GM21717 (cell line): ENCODE results near the gene ANKRD17.
"Not testable (repeated sequence)": the region's sequence is repeated elsewhere in the genome, so short reads cannot be mapped to it uniquely, and the experiment has no call there.

ENCODE experiments used
- ATAC-seq: cut with Tn5 transposase; IDR thresholded peaks from one replicate; pipeline ENCODE4 v1.9.1; 2021; ENCODE audit warnings: mild to moderate bottlenecking, moderate library complexity; ENCODE audit not compliant: unreplicated experiment

Gene ANKRD17, protein sequence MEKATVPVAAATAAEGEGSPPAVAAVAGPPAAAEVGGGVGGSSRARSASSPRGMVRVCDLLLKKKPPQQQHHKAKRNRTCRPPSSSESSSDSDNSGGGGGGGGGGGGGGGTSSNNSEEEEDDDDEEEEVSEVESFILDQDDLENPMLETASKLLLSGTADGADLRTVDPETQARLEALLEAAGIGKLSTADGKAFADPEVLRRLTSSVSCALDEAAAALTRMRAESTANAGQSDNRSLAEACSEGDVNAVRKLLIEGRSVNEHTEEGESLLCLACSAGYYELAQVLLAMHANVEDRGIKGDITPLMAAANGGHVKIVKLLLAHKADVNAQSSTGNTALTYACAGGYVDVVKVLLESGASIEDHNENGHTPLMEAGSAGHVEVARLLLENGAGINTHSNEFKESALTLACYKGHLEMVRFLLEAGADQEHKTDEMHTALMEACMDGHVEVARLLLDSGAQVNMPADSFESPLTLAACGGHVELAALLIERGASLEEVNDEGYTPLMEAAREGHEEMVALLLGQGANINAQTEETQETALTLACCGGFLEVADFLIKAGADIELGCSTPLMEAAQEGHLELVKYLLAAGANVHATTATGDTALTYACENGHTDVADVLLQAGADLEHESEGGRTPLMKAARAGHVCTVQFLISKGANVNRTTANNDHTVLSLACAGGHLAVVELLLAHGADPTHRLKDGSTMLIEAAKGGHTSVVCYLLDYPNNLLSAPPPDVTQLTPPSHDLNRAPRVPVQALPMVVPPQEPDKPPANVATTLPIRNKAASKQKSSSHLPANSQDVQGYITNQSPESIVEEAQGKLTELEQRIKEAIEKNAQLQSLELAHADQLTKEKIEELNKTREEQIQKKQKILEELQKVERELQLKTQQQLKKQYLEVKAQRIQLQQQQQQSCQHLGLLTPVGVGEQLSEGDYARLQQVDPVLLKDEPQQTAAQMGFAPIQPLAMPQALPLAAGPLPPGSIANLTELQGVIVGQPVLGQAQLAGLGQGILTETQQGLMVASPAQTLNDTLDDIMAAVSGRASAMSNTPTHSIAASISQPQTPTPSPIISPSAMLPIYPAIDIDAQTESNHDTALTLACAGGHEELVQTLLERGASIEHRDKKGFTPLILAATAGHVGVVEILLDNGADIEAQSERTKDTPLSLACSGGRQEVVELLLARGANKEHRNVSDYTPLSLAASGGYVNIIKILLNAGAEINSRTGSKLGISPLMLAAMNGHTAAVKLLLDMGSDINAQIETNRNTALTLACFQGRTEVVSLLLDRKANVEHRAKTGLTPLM (N-terminal part only)

DNA sequence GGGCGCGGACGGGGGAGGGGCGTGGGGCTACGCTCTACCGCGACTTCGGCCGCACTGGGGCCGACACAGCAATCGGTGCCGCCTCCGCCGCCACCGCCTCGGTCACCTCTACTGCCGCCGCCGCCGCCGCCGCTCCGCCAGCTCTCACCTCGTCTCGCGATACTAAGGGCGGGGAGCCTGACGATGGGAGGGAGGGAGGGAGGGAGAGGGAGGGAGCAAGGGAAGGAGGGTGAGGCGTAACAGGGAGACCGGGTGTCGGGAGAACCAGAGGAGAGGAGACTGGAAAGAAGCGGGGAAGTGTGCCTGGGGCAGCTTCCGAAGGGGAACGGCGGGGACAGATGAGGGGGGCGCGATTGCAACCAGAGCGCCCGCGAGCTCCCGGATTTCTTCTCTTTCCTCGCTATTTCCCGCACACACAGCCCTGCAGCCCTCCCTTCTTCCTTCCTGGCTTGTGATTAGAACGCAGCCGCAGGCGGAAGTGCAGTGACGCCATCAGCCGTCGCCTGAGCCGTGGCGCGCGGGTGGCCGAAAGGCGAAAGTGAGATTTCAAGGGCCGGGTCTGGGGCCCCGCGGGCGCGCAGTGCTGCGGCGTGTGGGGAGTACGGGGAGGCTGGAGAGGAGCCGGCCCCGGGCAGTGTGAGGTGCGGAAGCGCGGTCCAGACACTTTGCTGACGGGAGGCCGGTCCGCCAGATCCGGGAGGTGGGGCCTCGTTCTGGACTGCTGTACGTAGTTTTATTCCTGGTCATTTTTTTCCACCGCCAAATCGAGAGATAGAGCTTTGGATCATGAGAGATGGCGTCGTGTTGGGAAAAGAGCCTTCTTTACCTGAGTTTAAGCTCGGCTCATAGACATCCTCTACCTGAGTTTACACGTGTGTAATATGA, at the start of gene ANKRD17:
Gene ANKRD17 (minus strand): TSS at position 113 of the 885 bp plus-strand sequence. CDS start 130 bp downstream, outside the sequence.
- ATAC-seq: peak; percentile 81

DNA sequence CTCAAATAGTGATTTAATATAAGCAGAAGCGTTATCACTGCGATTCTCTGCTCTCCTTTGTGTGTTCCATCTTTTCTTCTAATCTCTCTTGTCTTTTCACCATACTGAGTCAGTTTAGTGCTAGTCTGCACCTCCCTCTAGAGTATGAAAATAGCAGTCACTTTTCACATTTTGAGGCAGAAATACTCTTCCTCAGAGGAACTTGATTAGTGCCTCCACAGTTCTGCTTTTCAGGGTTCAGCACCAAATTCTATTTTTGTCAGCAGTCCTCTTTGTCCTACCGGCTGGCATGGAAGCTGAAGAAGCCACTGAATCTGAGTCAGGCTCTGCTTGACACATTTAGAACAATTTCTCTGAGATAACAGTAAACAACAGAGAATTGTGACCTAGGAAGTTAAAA, 49.7 kb upstream of the ANKRD17 start:
- no peak for ATAC-seq

DNA sequence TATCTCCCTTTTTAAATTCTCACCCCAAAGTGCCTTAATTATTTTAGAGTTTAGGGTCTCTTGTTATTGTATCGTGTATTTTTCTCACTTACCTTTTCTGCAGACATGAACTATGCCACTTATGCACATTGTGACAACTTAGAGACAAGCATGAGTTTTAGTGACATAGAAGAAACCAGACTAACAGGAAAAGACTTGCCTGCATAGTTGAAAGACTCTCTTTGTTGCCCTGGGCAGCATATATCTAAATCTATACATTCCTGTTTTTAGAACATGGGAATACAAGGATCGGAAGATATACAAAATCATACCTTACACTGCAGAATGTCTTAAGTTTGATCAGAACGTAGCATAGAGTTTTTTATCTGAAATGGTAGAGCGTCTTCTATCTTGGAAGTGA, 45.1 kb upstream of the ANKRD17 start:
- no peak for ATAC-seq

DNA sequence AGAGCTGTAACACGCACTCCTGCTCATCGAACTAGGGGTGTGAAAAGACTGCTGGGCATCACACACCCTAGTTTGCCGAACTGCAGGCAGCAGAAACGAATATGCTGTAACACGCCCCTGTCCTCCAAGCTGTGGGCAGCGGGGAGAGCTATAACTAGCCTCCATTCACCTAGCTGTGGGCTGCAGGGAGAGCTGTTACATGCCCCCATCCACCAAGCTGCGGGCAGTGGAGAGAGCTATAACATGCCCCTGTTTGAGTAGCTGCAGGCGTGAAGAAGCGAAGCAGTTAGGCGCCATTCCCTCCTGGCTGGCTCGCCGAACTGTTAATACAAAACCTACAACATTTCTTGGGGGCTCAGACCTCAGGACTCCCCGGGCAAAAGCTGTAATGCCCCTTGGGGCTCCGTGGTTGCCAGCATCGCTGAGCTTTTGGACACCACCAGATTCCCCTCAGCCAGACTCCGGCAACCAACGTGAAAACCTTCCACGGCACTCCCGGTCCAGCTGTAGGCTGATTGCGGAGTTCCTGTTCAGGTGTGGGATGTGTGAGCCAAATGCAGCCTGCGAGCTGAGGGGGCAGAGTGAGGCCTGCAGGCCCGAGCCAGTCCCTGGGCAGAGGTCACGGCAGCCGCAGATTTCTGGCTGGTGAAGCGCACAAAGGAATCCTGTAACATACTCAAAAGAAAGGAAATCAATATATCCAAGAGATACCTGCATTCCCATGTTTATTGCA, 41.1 kb upstream of the ANKRD17 start:
- ATAC-seq: no peak

DNA sequence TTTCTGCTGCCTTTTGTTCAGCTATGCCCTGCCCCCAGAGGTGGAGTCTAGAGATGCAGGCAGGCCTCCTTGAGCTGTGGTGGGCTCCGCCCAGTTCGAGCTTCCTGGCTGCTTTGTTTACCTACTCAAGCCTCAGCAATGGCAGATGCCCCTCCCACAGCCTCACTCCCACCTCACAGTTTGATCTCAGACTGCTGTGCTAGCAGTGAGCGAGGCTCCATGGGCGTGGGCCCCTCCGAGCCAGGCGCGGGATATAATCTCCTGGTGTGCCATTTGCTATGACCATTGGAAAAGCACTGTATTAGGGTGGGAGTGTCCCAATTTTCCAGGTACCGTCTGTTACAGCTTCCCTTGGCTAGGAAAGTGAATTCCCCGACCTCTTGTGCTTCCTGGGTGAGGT, 34.1 kb upstream of the ANKRD17 start:
- not testable (repeated sequence) for ATAC-seq

DNA sequence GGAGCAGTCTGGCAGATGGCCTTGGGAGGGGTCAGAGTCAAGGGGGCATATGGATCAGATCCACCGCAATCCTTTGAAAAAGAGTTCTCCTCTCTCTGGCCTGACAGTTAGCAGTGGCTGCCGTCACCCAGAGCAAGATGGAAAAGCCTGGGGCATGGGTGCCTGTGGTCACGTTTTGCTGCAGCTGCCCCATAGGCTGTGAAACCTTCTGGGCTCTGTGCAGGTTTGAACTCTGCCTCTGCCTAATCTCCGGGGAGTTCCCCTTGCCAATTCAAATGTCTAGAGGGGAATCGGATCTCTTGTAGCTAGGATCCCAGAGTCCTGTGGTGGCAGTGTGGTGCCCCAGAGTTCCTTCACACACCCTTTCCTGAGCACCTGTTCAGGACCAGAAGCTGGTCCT, 23.4 kb upstream of the ANKRD17 start:
- no peak for ATAC-seq

DNA sequence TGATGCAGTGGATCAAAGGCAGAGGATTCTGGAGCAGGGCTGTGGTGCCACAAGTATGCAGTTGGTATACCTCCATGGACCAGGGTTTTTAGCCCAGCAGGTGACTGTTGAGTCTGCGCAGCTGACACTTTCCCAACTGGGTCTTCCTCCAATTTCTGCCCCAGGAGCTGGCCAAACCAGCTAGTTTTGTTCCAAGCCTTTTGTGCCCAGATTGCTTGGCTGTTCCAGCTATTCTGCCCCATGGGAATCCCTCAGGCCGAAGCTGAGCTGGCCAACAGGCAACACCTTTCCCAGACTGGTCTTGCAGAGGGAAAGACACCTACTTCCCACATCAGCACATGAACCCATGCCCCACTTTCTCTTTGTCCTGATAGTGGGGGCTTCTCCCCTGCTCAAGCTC, 22.8 kb upstream of the ANKRD17 start:
- ATAC-seq: no peak

DNA sequence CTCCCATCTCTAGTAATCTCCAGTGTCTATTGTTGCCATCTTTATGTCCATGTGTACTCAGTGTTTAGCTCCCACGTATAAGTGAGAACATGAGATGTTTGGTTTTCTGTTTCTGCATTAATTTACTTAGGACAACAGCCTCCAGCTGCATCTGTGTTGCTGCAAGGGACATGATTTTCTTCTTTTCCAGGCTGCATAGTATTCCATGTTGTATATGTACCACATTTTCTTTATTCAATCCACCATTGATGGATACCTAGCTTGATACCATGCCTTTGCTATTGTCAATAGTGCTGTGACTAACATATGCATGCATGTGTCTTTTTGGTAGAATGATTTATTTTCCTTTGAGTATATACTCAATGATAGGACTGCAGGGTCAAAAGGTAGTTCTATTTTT, 18.6 kb upstream of the ANKRD17 start:
- no peak for ATAC-seq

DNA sequence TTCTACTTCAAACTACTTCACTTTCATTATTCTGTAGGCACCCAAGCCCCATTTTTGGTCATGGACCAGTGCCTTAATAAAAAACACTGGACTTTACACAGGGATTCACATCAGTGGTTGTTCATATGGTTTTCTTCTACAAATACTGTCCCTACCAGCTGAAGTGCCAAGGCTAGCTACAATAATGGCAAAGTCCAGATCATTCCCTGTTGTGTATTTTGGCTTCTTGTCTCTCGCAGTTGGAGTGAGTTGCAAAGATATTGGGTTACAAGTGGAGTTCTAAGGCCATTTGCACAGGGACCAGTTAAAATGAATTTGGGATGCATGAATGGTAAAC, 16.7 kb upstream of the ANKRD17 start:
- no peak for ATAC-seq

DNA sequence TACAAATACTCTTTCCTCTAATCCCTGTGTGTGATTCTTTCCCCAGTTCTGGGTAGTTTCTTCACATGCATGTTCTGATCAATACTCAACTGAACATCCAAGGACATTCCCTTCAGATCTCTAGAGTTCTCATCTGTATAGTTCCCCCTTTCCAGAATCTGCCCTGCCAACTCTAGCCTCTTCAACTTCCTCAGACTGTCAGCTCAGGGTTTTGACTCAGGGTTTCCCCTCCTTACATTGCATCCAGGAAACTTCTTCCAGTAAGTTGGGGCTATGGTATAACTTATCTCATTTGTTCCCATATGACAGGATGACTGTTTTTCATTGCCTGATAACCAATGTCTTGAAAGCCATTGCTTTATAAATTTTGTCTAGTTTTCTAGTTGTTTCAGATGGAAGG, 14.2 kb upstream of the ANKRD17 start:
- no peak for ATAC-seq

DNA sequence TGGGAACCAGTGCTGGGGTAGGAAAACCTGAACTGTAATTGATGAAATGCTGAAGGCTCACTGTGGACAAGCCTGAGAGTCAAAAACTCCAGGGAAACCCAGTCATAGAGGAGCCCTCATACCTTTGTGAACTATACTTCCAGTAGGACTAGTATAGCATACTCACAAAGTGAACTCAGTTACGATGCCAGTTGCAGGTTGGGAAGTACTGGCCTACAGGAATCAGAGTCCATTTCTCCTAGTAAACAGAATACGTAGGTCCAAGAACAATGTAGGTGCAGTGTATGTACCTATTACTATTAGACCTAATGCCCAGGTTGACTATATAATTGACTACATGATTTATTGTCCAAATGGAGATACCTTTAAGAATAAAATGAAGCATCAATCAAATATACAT, 8.5 kb upstream of the ANKRD17 start:
- no peak for ATAC-seq

DNA sequence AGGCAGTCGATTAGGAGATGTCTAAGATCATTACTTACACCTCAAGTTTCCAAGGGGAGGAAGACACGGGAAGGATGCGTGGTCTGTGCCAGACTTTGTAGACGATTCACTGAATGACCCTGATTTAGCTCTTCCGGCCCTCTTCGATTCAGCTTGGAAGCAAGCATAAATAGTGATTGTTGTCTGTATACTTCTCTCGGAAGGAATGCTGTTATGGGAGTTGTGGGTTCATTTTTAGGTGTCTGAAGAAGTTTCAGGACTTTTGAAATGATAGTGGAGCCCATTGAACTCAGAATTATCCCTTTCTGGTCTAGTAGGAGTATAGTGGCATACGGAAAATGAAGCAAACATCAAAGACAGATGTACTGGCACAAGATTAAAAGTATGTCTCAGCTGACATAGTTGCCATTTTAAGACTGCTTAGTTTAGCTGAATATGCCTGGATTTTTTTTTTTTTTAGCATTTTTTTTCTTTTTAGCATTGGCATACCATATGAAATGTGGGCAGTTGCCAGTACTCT, 1.0 kb upstream of the ANKRD17 start:
- ATAC-seq: peak; percentile 6

DNA sequence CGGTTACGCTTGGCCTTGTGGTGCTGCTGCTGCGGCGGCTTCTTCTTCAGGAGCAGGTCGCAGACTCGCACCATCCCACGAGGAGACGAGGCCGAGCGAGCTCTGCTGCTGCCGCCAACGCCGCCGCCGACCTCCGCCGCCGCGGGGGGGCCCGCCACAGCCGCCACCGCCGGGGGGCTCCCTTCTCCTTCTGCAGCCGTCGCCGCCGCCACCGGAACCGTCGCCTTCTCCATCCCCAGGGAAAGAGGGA, 237 bp downstream of the ANKRD17 start:
- peak; percentile 38 for ATAC-seq

DNA sequence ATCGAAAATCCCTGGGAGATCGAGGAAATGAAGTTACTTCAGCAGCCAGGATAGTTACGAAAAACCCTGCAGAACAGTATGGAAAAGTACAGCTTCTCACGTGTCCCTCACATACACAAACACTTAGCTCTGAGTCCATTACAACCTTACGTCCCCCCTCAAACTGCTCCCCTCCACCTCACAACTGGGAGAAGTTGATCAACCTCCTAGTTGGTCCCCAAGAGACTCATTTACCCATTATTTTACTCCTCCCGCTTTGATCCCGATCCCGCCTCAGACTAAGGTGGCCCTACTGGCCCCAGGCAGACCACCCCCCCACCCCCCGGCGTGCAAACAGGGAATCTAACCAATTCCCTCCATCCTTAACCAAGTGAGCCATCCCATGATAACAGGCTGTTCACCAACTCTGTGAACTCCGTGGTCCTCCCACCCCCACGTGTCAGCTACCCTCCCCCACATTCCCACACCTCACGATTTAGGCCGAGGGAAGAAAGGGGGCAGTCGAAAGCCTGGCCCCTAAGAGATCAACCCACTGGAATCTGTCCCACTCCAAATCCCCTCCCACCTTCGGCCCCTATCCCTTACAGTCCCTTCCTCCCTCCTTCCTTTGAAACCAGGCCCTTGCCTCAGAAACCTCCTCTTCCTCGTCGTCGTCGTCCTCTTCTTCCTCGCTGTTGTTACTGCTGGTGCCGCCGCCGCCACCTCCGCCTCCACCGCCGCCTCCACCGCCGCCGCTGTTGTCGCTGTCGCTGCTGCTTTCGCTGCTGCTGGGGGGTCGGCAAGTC, 755 bp downstream of the ANKRD17 start:
- peak; percentile 14 for ATAC-seq

DNA sequence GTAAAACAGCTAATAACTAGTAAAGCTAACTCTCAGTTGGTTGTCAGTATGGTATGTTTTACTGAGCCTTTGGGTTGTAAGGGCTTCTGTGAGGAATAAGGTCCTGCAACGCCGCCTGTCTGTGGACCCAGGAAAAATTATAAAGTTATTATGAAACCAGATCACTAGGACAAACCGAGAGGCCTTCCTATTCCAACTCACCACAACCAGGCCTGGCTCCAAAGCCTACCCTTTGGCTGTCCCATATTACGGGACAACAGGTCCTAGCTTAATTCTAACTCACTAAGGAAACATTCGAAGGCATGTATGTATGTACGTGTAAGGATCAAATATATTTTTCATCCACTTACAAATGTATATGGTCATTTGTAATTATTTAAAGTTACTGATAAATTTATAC, 1.4 kb downstream of the ANKRD17 start:
- ATAC-seq: peak; percentile 25

DNA sequence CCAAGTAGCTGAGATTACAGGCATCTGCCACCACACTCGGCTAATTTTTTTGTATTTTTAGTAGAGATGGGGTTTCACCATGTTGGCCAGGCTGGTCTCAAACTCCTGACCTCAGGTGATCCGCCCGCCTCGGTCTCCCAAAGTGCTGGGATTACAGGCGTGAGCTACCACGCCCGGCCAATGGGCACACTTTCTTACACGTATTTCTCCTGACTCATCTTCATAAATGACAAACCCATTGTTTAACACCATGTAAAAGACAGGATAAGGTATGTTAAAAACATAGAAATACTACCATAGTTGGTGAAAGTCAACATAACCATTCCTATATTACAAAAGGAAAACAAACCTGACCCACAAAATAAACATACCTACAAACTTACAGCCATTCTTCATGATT, 2.8 kb downstream of the ANKRD17 start:
- ATAC-seq: not testable (repeated sequence)

DNA sequence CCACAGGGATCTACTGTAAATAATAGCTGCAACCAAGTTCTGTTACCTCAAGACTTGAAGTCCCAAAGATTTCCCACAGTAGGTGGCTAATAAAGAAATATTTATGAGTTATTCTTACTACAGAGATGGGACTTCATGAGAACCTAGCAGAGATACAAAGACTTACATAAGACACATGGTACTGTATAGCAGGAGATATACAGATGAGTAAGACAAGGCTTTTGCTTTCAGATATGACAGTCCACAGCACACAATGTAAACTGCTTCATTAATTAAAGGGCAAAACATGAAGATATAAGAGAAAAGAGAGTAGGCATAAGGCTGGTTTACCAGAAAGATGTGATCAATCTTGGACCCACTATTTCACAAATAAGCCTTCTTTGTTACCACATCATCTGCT, 6.6 kb downstream of the ANKRD17 start:
- no peak for ATAC-seq

DNA sequence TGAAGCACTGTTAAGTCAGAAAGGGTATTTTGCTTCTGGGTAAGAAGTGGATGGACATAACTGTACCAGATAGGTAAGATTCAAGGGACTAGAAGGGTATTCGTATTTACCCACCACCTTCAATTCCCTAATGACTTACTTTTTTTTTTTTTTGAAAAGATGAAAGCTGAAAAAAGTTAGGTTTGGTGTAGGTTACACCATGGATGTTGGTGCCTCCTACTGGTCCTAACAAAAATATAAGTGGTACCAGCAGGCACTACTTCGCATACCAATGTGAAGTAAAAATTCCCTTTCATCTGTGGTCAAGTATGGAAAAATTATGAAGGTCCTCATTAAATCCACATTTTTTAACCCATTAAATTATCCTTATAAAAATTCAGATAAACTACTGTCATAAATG, 7.2 kb downstream of the ANKRD17 start:
- no peak for ATAC-seq

DNA sequence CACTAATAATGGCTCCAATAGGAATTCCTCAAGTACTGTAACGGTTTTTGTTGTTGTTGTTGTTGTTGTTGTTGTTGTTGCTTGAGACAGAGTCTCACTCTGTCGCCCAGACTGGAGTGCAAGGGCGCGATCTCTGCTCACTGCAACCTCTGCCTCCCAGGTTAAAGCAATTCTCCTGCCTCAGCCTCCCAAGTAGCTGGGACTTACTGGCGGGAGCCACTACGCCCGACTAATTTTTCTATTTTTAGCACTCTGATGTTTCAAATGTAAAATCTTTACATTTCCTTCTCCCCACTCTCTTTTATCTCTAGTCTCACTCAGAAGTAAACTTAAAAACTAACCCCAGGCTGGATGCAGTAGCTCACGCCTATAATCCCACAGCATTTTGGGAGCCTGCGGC, 8.0 kb downstream of the ANKRD17 start:
- no peak for ATAC-seq
